HUDEP-2 (cell line): ENCODE results near the gene NFIA.

Source experiments
- DNase-seq, 76 experiments: peaks; one replicate each; lab custom pipeline; 2025; ENCODE audit not compliant: unreplicated experiment in 76 of 76; lab: John Stamatoyannopoulos, UW

The NFIA gene

DNA sequence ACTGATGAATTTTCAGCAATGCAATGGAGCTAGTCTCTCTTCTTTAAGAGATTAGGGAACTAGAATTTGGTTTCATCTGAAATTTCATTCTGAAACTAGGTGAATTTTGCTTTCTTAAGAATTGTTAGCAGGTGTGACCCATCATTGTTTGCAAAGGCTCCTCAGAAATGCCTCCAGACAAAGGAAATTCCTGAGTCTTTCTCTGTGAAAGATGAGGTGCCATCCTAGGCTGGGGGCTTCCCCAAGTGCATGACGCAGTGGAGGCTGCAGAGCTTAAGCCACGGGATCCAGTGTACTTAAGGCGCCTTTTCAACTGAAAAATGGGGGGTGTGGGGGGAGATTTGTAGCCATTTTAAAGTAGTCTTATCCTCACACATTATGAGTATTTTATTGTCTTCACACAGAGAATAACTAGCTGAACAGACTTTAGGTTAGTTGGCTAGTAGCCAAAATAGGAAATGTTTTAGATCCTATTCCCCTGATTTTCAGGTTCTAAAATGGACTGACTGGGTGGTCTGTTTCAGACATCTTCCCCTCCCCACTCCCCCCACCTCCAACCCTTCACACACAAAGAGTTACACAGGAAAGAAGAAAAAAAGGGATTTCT, 202.0 kb downstream of the NFIA start:
- DNase-seq: no peak

GRCh38 chr1:61284936-61285335, 202.6 kb downstream of the NFIA start:
- no peak for DNase-seq

- no peak for DNase-seq
These were observed 203.1 kb downstream of the NFIA start for GRCh38 chr1:61285371-61285885.

GRCh38 chr1:61287014-61287413, 204.7 kb downstream of the NFIA start:
- no peak for DNase-seq

DNA sequence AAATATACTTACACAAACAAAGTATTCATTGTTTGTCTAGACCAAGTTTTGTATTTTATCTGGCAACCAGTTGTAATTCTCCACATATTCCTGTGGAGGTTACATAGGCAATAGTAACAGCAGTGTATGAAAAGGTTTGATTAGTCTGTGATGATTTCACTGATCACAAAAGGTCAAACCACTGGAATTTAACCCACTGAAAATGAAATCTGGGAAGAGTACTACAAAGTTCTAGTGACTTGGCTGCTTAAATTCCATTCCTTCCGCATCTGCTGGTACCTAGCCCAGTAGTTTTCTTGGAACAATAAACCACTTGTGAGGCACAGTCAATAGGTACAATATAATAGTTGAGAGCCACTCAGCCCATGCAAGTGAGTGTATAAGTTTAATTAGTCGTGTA, 205.4 kb downstream of the NFIA start:
- DNase-seq: no peak

DNA sequence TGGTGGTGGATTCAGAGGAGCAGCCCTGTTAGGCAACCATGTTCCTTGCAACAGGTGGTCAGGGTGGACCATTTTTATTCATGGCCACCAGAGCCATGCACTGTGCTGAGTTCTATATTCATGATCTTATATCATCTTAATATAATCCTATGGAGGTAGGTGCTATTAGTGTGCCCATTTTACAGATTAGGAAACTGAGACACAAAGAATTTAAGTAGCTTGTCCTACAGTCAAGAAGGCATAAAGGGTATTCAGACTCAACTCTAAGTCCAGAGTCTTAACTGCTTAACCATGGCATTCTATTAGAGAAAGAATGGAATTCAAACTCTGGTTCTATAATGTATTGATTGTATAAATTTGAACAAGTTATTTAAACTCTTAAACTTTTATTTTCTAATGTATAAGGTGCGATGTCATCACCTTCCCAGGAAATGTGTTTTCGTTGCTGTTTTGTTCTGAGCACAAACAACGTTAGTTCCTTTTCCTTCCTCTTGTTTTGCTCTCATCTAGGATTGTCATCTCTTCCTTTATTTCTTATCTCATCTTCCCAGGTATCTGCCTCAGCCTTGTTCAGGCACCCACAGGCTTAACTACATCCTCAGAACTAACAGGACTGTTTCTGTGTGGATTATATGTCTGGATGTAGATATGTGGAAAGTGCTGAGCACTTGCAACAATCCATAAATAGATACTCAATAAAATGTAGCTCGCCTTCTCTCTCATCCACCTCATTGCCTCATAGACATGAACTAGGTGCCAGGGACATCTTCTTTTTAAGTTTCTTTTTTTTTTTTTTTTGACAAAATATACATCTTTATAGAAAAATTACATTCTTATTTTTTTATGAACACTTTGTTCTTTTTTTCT, 207.1 kb downstream of the NFIA start:
- no peak for DNase-seq

- no peak for DNase-seq
These were observed 208.2 kb downstream of the NFIA start for GRCh38 chr1:61290525-61290924.

- no peak for DNase-seq
These were observed 210.8 kb downstream of the NFIA start for GRCh38 chr1:61293197-61293596.

DNA sequence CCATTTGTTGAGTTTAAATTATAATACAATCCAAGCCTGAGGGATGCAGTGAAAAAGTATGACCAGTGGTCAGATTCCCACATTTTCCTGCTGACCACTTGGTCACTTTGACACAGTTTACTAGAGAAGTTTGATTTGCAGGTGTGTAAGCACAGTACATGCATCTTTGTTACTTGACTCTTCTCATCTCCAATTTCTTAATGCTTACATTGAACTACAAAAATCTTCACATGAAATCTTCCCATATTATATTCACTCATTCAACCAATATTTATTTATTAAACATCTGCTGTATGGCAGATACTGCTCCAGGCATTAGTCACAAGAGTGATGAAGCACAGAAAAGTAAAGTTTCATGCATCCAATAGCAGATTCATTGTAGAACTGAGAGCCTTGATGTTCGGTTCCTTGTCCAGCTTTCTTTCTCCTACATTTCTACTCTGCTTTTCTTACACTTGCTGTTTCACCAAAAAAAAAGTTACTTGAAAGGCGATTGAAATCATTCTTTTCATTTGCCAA, 211.7 kb downstream of the NFIA start:
- DNase-seq: no peak

DNA sequence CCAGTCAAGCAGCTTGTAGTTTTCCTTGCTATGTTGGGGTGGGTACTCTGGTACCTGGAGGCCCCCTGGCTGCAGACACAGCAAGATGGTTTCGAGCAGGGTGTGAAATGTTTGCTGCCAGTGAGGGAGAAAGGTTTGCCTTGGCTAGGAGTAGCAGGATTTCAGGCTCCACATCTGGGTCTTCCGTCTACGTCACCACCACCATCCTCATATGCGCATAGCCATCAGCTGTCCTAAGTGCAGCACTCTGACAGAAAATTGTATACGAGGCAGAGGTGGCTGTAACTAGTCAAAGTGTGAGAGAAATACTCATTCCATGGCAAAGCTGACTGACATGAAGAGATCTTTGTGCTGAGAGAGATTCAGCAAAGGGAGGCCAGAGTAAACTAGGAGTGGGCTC, 212.6 kb downstream of the NFIA start:
- no peak for DNase-seq

GRCh38 chr1:61295818-61296537, 213.6 kb downstream of the NFIA start:
- no peak for DNase-seq

- DNase-seq: no peak
These were observed 215.5 kb downstream of the NFIA start for GRCh38 chr1:61297887-61298286.

DNA sequence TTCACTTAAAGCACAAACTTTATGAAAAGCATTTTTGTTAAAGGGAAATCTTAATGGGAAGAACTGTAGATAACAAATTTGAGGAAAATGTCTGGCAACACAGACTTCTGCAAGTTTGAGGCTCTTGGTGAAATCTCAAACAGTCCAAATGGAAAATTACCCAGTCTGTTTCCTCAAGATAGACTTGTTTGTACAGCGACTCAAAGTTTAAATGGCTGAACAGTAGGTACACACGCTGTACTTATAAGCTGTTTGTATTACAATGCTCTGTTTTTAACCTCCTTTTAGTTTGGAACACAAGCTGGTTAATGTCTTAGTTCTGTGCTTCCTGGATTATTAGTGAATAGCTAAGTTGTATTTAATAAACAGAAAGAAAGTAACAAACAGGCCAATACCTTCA, 217.1 kb downstream of the NFIA start:
- no peak for DNase-seq

DNA sequence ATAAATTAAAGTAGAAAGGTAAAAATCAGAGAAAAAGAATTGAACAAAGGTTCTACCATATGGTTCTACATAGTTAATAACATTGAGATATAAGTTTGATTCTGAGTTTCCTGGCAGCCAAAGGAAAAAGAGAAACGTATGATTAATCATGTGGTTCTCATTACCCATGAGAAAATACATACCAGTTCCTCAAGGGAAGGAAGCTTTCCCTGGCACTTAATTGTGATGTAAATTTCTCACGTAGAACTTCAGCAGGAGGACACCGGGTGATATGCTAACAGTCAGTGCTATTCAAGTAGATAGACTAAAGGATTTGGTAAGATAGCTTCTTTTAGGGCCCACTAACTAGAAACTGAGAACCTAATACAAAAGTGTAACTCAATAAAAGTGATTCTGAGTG, 218.5 kb downstream of the NFIA start:
- no peak for DNase-seq

DNA sequence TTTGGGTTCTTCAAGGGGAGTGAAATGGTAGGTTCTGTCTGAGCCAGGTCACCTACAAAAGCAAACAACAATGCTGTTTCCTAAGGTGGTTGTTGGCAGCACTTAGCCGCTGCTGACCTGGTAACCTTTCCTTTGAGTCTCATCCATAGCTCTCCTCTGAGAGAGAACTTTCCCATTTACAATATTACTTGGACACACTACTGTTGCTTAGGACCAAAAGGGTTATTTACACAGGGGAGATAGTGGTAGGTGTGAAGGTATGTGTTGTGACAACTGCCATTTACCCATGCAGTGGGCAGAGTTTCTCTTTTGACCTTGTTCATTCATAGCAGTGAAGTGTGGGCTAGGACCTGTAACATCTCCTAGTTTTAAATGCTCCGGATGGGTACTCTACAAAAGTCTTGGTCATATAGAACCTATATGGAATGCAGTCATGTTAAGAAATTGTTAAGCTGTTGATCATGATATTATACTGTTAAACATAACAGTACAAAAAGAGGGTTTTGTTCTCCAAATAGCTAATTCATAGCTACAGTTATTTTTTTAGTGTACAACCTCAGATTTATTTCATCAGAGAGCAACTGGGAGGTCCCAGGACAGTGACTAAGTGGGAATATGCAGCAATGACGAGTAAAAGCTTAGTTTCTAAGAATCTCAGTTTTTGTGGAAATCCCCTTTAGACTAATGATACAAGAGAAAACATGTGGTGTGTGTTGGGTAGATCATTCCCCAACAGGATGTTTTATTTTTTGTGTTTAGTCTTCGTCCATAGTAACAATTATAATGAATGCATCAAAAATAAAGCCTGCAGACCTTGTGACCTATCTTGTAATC, 219.7 kb downstream of the NFIA start:
- DNase-seq: no peak

DNA sequence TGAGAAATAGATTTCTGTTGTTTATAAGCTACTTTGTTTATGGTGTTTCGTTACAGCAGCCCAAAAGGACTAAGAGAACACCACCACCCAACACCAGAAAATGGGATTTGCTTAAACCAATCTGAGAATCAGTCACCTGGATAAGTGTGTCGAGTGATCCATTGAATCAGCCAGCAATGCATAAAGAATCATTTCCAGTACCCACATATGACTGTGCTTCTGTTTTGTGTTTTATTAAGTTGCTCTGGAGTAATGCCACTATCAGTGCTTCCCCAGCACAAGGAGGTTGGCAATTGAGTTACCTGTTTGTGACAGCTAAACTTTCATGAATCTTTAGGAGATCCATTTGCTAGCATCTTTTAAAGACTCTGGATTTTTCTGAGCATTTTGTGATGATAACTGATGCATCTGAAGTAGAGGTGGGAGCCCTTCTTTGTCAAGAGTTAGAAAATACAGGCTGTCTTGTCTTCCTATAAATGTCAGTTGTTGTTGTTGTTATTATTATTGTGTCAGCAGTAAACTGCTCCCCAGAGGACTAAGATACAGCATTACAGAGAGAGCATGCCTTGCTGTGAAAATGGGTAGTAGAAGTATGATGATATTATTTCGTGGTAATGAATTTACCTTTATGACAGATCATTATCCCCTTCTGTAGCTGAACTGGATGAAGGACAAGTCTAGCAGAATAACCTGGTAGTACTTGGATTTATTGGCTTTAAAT, 225.2 kb downstream of the NFIA start:
- no peak for DNase-seq

DNA sequence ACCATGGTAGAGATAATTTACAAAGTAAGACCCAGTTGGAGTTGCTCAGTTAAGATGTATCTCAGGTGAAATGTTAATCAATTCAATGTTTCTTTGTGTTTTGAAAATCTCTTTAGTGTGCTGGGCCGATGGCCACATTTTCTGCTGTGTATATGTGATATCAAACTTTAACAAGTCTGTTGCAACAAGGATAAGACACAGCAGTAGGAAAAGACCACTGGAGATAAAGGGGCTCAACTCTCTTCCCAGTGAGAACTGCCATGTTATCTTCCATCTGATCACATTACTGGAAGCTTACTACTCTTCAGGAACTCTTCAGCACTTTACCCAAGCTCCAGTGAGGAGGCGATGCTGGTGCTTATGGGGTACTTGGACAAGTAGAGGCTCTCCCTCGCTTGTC, 227.7 kb downstream of the NFIA start:
- DNase-seq: no peak

DNA sequence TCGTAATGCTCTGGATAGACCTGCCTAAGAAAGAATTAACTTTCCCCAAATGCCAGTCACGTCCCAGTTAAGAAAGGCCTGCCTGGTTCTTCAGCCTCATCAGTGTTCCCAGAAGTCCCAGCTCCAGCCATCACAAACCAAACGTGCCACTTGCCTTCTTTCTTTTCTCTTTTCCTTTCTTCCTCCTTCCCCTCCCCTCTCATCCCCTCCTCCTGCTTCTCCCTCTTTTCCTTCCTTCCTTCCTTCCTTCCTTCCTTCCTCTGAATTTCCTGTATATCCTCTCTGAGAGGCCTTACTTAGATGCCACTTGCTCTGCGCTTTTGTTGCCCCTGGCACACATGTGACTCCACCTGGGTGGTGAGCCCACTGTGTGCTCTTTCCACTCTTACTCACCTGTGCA, 228.2 kb downstream of the NFIA start:
- DNase-seq: no peak

DNA sequence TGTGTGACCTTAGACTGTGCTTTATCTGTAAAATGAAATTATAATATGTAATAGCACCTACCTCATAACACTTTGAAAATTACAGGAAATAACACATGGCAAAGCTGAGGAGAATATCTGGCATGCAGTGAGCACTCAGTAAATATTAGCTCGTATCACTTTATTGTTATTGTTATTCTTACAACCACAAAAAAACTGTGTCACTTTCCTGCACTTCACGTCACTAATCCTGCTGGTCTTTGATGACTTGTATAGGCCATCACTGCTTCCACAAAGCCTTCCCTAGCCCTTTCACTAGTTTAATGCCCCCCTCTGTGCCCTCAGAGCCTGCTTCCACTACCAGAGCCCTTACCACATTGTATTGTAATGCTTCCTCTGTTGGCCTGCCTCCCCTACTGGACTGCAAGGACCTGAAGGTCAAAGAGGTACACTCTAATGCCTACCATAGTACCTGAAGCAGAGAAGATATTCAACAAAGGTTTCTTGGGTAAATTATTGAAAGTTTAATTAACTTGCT, 231.6 kb downstream of the NFIA start:
- DNase-seq: no peak

- no peak for DNase-seq
These were observed 232.7 kb downstream of the NFIA start for GRCh38 chr1:61315011-61315410.
